ENCODE results near the gene CDHR4.

GRCh38 chr3:49750056-49750455 lies 49.6 kb downstream of the CDHR4 start:
- TF ChIP-seq CTCF (IDR thresholded peaks at IDR 0.05 in 8 of 11, conservative IDR thresholded peaks at IDR 0.05 in 3 of 11) (no peak), POLR2A (IDR thresholded peaks at IDR 0.05) (no peak), POLR2AphosphoS5 (IDR thresholded peaks at IDR 0.05) (no peak)
